GM21576 (cell line): ENCODE data around the gene KLHL29.
"Not testable (repeated sequence)": the region's sequence is repeated elsewhere in the genome, so short reads cannot be mapped to it uniquely, and the experiment has no call there.

Experiments
- ATAC-seq: cut with Tn5 transposase; IDR thresholded peaks from one replicate; pipeline ENCODE4 v1.9.1; 2021; ENCODE audit warnings: mild to moderate bottlenecking, moderate library complexity; ENCODE audit not compliant: unreplicated experiment

The KLHL29 gene

GRCh38 chr2:23384551-23385343 is at the start of gene KLHL29:
Gene KLHL29, plus strand, starts transcription at chr2:23385179. Its CDS starts 177,018 bp downstream, at chr2:23562197.
- ATAC-seq, result peak; percentile 51

- ATAC-seq, result no peak
These were observed 49.4 kb upstream of the KLHL29 start for GRCh38 chr2:23335550-23335949.

DNA sequence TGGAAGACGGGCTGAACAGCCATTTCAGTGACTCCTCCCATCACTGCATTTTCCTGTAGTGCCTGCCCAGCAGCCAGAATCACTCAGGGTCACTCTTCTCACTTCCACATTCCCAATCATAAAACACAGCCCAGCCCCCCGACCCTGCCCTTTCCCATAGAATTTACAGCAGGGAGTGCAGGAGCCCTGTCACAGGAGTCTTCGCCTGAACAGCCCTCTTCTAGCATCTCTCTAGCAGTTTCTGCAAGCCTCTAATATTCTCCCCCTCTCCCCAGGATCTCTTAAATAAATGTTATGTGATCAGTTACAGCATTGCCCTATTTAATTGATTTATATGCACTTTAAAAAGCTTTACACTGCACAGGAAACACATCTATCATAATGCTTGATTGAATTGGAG is 42.9 kb upstream of the KLHL29 start:
- no peak for ATAC-seq

DNA sequence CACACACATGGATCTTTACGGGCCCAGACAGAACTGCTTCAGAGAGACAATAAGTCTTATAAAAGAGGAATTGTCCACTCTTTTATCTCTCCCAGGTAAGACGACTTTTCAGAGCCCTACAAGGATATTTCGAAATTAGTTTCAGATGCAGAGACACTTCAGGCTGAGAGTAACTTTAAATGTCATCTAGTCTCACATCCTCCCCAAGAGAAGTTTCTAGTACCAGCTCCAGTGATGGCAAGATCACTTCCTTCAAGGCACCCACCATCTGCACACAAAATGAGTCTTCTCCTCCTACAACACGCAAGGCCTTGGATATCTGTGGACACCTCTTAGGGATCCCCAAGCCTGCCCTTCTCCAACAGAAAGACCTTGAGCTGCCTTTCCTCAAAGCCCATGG is 39.0 kb upstream of the KLHL29 start:
- ATAC-seq, result peak; percentile 60

GRCh38 chr2:23346781-23347180 is 38.2 kb upstream of the KLHL29 start:
- ATAC-seq, result no peak

- ATAC-seq, result no peak
These were observed 37.4 kb upstream of the KLHL29 start for GRCh38 chr2:23347471-23348092.

GRCh38 chr2:23348093-23348481 is 36.9 kb upstream of the KLHL29 start:
- not testable (repeated sequence) for ATAC-seq

DNA sequence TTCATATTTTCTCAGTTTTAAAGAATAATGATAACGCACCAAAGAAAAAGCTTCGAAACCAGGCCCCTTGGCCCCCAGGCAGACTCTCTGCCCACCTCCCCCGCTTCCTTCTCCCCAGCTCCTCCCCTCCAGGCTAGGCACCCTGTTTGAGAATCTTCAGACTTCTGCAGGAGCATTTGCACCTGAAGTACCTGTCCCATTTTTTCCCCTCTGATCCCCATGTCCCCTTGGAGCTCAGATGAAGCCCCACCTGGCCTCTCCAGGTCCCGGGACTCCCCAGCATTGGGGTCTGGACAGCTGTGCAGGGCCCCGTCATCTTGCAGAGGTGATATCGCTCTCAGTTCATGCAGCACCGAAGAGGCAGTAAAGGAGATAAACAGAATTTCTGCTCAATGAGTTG is 35.5 kb upstream of the KLHL29 start:
- ATAC-seq, result no peak

DNA sequence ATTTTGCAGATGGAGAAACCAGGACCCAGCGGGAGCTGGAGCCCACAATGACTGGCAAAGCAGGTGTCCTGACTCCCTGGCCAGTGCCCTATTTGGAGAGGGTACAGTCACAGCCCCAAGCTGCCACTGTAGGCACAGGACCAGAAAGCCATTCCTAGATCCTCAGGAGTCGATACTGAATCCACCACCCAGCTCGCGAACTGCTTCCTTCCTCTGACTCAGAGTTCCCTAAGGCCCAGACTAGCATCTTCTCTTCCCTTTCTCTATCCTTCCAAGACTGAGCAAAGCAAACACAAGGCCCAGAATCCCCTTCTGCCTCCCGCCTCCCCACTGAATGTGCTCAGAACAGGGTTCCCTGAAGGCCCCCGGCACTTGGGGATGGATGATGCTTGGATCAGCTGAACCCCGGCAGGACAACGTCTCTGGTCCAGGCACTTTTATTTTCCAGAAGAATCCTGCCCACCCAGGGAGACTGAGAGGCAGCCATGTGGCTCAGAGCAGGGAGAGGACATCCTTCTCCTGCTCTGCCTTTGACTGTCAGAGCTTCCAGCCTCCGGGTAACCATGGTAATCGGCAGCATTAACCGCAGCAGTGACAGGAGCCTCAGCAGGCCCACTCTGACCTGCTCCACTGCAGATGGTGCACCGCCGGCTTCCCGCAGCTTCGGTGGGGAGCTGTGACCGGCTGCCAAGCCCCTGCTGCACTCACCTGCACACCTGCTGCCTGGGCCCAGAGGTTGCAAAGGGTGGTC is 34.8 kb upstream of the KLHL29 start:
- no peak for ATAC-seq

GRCh38 chr2:23350792-23351355 is 34.1 kb upstream of the KLHL29 start:
- no peak for ATAC-seq

DNA sequence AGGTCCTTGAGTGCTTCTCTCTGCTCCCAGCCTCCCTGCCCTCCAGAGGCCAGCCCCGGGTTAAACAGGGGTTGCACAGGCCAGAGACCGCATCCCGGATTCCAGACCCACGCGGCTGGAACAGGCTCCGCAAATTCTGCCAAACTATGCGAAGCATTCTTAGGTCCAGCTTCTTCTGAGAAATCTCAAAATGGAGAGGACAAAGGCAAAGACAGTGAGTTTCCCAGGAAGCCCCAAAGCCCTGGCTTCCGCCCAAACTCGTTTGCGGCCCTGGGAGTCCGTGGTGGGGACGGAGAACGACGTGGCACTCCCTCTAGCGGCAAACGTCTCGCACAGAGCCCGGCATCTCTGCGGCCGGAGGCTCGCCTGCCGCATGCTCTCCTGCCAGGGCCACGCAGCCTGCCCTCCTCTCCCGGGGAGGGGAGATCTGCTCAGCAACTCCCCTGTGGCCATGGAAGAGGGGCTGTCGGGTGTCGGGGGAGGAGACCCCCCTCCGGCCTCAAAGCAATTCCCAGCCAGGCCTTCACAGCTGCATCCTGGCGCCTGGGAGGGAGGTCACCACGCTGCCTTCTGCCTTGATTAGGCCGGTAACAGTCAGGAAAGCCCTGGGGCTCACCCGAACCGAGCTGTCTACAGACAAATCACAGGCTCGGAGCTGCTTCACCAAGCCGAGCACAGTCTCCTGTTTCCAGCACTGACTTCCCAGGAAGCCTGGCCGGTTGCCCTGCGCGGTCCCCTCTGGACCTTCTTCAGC is 33.4 kb upstream of the KLHL29 start:
- peak; percentile 95 for ATAC-seq

DNA sequence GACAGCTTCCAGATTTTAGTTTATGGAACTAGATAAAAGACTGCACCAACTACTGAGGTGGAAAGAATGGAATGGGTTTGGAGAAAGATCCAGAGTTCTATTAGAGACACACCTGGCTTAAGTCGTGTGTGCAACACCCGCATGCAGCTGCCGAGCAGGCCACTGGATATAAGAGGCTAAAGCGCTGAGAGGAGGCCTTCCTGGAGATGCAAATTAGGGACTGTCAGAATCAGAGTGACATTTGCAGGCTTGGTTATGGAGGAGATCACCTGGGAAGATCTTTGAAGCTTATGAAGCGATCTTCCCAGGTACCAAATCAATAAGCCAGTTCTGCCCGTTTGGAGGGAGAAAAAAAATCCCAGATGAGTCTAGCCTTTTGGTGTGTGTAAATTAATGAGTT is 30.4 kb upstream of the KLHL29 start:
- peak; percentile 76 for ATAC-seq

DNA sequence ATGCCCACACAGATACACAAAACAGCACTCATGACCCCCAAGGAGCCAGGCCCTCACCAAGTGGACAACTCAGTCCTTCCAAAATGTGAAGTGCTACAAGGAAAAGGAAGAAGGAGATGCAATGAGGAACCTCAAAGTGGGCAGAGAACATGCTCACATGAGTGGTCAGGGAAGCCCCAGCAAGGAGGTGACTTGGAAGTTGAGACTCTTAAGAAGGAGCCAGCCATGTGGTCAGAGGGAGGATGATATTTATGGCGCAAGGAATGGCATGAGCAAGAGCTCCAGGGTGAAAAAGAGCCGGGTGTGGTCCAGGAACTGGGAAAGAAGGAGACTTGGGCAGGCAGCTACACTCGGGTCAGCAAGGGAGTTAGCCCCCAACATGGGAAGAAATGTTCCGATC is 30.0 kb upstream of the KLHL29 start:
- no peak for ATAC-seq

DNA sequence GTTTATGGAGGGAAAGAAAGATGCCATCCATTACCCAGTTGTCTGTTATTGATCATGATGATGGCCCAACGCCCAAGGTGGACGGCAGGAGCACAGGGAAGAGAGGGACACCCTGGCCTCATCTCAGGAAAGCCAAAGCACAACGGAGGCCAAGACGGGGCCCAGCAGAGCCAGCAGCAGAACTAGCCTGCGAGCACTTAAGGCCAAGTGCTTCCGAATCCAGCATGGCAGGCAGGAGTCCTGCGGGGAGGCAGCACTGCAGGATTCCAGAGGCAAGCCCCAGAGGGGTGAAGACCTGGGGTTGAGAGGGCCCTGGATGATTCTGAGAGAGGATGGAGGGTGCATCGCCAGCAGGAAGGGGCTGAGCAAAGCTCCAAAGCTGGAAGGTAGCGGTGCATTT is 28.3 kb upstream of the KLHL29 start:
- ATAC-seq, result no peak

GRCh38 chr2:23359631-23360567 is 25.1 kb upstream of the KLHL29 start:
- no peak for ATAC-seq

DNA sequence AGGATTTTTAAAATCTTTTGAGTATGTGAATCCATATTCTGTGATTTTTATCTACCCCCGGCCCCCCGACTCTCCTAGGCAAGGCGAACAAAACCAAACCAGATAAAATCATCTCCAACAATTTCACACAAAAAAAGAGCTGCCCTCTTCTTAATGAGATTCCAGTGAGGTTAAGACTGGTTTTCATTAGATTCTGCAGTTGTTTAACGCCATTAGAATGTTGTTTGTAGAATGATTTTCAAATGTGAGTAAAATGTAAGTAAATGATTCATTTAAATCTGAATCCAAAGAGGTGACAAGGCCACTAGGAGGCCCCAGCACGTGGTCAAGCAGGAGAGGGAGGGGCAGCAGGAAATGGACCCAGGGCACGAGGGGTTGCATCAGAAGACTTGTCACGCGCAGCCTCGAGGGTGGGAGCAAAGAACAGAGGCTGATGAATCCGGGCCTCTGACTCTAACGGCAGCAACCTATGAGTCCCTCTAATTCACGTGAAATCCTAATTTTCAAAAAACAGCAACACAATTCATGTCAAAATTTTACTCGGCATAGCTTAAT is 24.3 kb upstream of the KLHL29 start:
- no peak for ATAC-seq

DNA sequence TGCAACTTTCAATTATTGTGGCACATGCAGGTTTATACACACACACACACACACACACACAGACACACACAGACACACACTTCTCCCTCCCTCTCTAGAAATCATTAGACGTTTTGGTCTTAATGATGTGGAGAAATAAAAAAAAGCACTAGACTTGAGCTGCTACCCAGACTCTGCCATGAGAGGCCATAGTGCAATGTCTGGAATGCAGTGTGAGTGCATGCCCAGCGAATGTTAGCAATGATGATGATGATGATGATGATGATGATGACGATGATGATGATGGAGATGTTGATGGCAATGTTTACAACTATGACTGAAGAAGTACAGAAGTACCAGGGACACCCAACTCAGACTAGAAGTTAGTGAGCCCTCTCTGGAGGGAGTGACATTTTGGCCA is 23.8 kb upstream of the KLHL29 start:
- ATAC-seq, result no peak

DNA sequence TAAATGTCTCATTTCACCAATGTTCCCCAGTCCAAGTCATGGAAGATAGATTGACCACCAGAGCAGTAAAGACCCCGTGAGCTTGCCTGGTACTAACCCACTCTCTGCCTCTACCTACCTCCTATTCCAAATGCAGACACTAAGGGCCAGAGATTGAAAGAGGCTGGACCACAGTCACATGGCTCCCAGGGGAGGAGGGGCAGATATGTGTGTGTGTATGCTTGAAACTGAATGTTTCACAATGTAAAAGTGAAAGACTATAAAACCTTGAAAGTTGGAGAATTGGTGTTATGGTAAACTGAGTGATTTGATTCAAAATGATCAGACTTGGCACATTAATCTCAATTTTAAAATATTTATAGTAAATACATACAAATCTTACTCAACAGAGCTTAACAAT is 21.7 kb upstream of the KLHL29 start:
- no peak for ATAC-seq

DNA sequence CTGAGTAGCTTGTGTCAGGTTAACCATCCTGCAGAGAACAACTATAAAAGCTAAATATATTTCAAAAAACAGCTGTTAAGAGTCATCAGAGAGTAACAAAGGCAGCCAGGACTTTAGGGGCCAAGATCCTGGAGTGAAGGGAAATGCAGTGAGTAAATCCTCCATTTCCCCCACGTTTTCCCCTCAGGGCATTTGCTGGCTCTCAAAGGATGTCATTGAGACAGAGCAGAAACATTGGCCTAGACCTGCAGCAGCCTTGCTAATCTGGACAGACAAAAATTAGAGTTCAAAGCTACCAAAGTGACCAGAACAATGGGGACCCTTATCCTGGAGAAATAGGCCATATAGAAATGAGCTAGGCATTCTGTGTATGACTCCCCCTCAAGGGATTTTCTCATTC is 21.1 kb upstream of the KLHL29 start:
- no peak for ATAC-seq
